HepG2 (cell line): ENCODE data around the gene SLBP. TPM values are rescaled to one million over a fixed set of nuclear protein-coding genes. Genes with fewer than 3 reads are reported as not detected.

Experiments used
- CTCF ChIP-seq: sonication (generic); formaldehyde crosslinking; IDR thresholded peaks from 2 replicates; pipeline ENCODE4 v1.5.0; 2020; ENCODE audit warnings: mild to moderate bottlenecking, missing genetic modification reagents, moderate library complexity
- NFAT5 ChIP-seq: sonication (generic); formaldehyde crosslinking; IDR thresholded peaks from 2 replicates; pipeline ENCODE4 v1.4.0; 2020; ENCODE audit warnings: missing genetic modification reagents
- SOX5 ChIP-seq: IDR thresholded peaks from 2 replicates; pipeline ENCODE4 v1.6.1; 2016; ENCODE audit warnings: borderline replicate concordance
- THRA ChIP-seq: sonication (generic); formaldehyde crosslinking; IDR thresholded peaks from 2 replicates; pipeline ENCODE4 v1.4.0; 2020; ENCODE audit warnings: missing genetic modification reagents, borderline replicate concordance
- ZNF142 ChIP-seq: sonication (generic); formaldehyde crosslinking; IDR thresholded peaks from 2 replicates; pipeline ENCODE4 v1.4.0; 2020; ENCODE audit warnings: missing genetic modification reagents
- ZNF18 ChIP-seq: sonication (generic); formaldehyde crosslinking; IDR thresholded peaks from 2 replicates; pipeline ENCODE4 v1.8.0; 2022; ENCODE audit warnings: mild to moderate bottlenecking, missing genetic modification reagents; ENCODE audit not compliant: insufficient replicate concordance
- ZNF513 ChIP-seq: sonication (generic); formaldehyde crosslinking; conservative IDR thresholded peaks from 2 replicates; pipeline ENCODE4 v1.5.0; 2020; ENCODE audit warnings: missing genetic modification reagents
- ZNF724P ChIP-seq: sonication (generic); formaldehyde crosslinking; IDR thresholded peaks from 2 replicates; pipeline ENCODE4 v1.8.0; 2022; ENCODE audit warnings: missing genetic modification reagents, borderline replicate concordance
- ZNF792 ChIP-seq: IDR thresholded peaks from 2 replicates; pipeline ENCODE4 v1.6.1; 2016
- polyA plus RNA-seq, 8 experiments: library from polyadenylated mRNA; depleted of rRNA in 3 of 8; stranded (reverse) in 7 of 8; unstranded in 1 of 8; fragments of >200 nt; fragmentation: Illumina TruSeq in 4 of 8; extraction: Trizol in 4 of 8; gene quantifications; 2 replicates each; pipeline versions ENCODE4 v1.2.1 to v1.2.3, GENCODE V29; 2011 to 2016; ENCODE audit warnings: low read depth in 4 of 8, missing spikeins in 1 of 8, mixed read lengths in 1 of 8; ENCODE audit not compliant: insufficient read depth in 1 of 8
- total RNA-seq, 5 experiments: library from RNA; depleted of rRNA; stranded (reverse); fragments of >200 nt; fragmentation: Illumina TruSeq; extraction: Trizol; gene quantifications; 2 replicates each; pipeline ENCODE4 v1.2.3, GENCODE V29; 2016; ENCODE audit warnings: low read depth in 1 of 5

The SLBP gene
- total and polyA plus RNA-seq, 2 of the 13 experiments (the other 11 are each of a cell fraction or from before 2014, with no cell fraction given) = 43.9 to 104 TPM

GRCh38 chr4:1752284-1753041, 40.3 kb upstream of the SLBP start (continued):
- TF ChIP-seq ZNF513 (CRISPR knock-in tag) = no peak
- 0 out of 2 replicates have a peak, but pooled peaks have one; percentile 15 for TF ChIP-seq ZNF792
- TF ChIP-seq ZNF18 (CRISPR knock-in tag) = peak; percentile 26
- TF ChIP-seq ZNF142 (CRISPR knock-in tag) = 0 out of 2 replicates have a peak, but pooled peaks have one; percentile 28
- no peak for TF ChIP-seq NFAT5 (CRISPR knock-in tag)
- TF ChIP-seq ZNF724P (CRISPR knock-in tag) = 0 out of 2 replicates have a peak, but pooled peaks have one; percentile 68
- TF ChIP-seq THRA (CRISPR knock-in tag) = peak; percentile 41; the same call in 1 of the 2 replicates
- peak; percentile 51; the same call in 1 of the 2 replicates for TF ChIP-seq SOX5 (CRISPR knock-in tag)
- TF ChIP-seq CTCF (CRISPR knock-in tag) = peak; percentile 68
